ENCODE measurements around the gene ERGIC1. TPM values are rescaled to one million over a fixed set of nuclear protein-coding genes. Genes with fewer than 3 reads are reported as not detected.
A peak's percentile ranks its signal among the peaks of the same experiment; 100 is the strongest.

The ERGIC1 gene
- total and polyA plus RNA-seq, 2 of the 13 experiments (the other 11 are each of a cell fraction or from before 2014, with no cell fraction given): 78.5 to 184 TPM

GRCh38 chr5:172793577-172794488 lies 40.2 kb upstream of the ERGIC1 start (continued):
- TF ChIP-seq ZMYM3 (CRISPR knock-in tag; IDR thresholded peaks at IDR 0.05): peak; percentile 49; the same call in 1 of the 2 replicates
- 0 out of 2 replicates have a peak, but pooled peaks have one; percentile 4 for TF ChIP-seq CCDC6 (CRISPR knock-in tag; IDR thresholded peaks at IDR 0.05)
- TF ChIP-seq RCOR2 (CRISPR knock-in tag; IDR thresholded peaks at IDR 0.05): peak; percentile 74
- TF ChIP-seq ARID4A (CRISPR knock-in tag; IDR thresholded peaks at IDR 0.05; ENCODE audit: borderline replicate concordance): peak; percentile 24; the same call in 1 of the 2 replicates
- peak; percentile 52; the same call in 1 of the 2 replicates for TF ChIP-seq HNF4G (IDR thresholded peaks at IDR 0.05; ENCODE audit: borderline replicate concordance, low read depth, low read length)
- peak; percentile 73; the same call in 1 of the 2 replicates for TF ChIP-seq HNF4G (CRISPR knock-in tag; IDR thresholded peaks at IDR 0.05; ENCODE audit: borderline replicate concordance, low read depth)
- TF ChIP-seq FOXC1 (CRISPR knock-in tag; IDR thresholded peaks at IDR 0.05; ENCODE audit: borderline replicate concordance): 0 out of 2 replicates have a peak, but pooled peaks have one; percentile 32
- TF ChIP-seq ZNF441 (CRISPR knock-in tag; IDR thresholded peaks at IDR 0.05; ENCODE audit: borderline replicate concordance): 0 out of 2 replicates have a peak, but pooled peaks have one; percentile 18
- no peak for TF ChIP-seq ZNF503 (CRISPR knock-in tag; IDR thresholded peaks at IDR 0.05)
- TF ChIP-seq ZNF619 (CRISPR knock-in tag; IDR thresholded peaks at IDR 0.05): peak; percentile 9; the same call in 1 of the 2 replicates
- TF ChIP-seq ZNF224 (CRISPR knock-in tag; IDR thresholded peaks at IDR 0.05): 0 out of 2 replicates have a peak, but pooled peaks have one; percentile 41
- peak; percentile 59 for TF ChIP-seq RXRB (CRISPR knock-in tag; IDR thresholded peaks at IDR 0.05; ENCODE audit: borderline replicate concordance)
- peak; percentile 64; the same call in 1 of the 2 replicates for TF ChIP-seq PHF21A (CRISPR knock-in tag; IDR thresholded peaks at IDR 0.05)
- TF ChIP-seq SNAPC2 (CRISPR knock-in tag; IDR thresholded peaks at IDR 0.05): 0 out of 2 replicates have a peak, but pooled peaks have one; percentile 60
- TF ChIP-seq ZMAT3 (CRISPR knock-in tag; conservative IDR thresholded peaks at IDR 0.05): 0 out of 2 replicates have a peak, but pooled peaks have one; percentile 44
- TF ChIP-seq ASH2L (IDR thresholded peaks at IDR 0.05; ENCODE audit: insufficient read length, low read depth, low read length): peak; percentile 67
- peak; percentile 41; the same call in 1 of the 2 replicates for TF ChIP-seq ZBTB39 (CRISPR knock-in tag; IDR thresholded peaks at IDR 0.05)
- peak; percentile 22; the same call in 1 of the 2 replicates for TF ChIP-seq TBX2 (CRISPR knock-in tag; IDR thresholded peaks at IDR 0.05; ENCODE audit: borderline replicate concordance)
- TF ChIP-seq SMYD3 (CRISPR knock-in tag; IDR thresholded peaks at IDR 0.05): 0 out of 2 replicates have a peak, but pooled peaks have one; percentile 59
- peak; percentile 49 for TF ChIP-seq ZFY (CRISPR knock-in tag; IDR thresholded peaks at IDR 0.05)
